ENCODE results near the gene WDR45B. TPM values are rescaled to one million over a fixed set of nuclear protein-coding genes. Genes with fewer than 3 reads are reported as not detected.
"Not testable (repeated sequence)": the region's sequence is repeated elsewhere in the genome, so short reads cannot be mapped to it uniquely, and the experiment has no call there.

WDR45B gene
- total RNA-seq, 2 donors from 2014 or later = 58.8 to 119 TPM

GRCh38 chr17:82656266-82656665 is 8.0 kb upstream of the WDR45B start:
- Histone ChIP-seq H3K27ac (no peak overlapping the region), H3K27me3 (no peaks in the 10 kb centered on the region), H3K9me3 (no peaks in the 10 kb centered on the region), H3K36me3 (no peaks in the 10 kb centered on the region), H3K9ac (ENCODE audit: low read depth in 2 of 2, low read length in 2 of 2) (peak overlapping the region in 1 of 2 donors; percentile 5), H3K4me1 (no peaks in the 10 kb centered on the region), H3K4me3 (no peak overlapping the region)
- TF ChIP-seq, protein P1, sequence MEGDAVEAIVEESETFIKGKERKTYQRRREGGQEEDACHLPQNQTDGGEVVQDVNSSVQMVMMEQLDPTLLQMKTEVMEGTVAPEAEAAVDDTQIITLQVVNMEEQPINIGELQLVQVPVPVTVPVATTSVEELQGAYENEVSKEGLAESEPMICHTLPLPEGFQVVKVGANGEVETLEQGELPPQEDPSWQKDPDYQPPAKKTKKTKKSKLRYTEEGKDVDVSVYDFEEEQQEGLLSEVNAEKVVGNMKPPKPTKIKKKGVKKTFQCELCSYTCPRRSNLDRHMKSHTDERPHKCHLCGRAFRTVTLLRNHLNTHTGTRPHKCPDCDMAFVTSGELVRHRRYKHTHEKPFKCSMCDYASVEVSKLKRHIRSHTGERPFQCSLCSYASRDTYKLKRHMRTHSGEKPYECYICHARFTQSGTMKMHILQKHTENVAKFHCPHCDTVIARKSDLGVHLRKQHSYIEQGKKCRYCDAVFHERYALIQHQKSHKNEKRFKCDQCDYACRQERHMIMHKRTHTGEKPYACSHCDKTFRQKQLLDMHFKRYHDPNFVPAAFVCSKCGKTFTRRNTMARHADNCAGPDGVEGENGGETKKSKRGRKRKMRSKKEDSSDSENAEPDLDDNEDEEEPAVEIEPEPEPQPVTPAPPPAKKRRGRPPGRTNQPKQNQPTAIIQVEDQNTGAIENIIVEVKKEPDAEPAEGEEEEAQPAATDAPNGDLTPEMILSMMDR (IDR thresholded peaks at IDR 0.05) = no peak
- intact Hi-C loops (cut with DNase I) = no loop called here
- DNase-seq = no peak

- DNase-seq = peak; percentile 80
- Histone ChIP-seq H3K4me3 (peak overlapping the region; percentile 0), H3K9me3 (no peaks in the 10 kb centered on the region), H3K27ac (peak overlapping the region; percentile 80), H3K9ac (ENCODE audit: low read depth in 2 of 2, low read length in 2 of 2) (peak overlapping the region; percentile 20 to 81), H3K36me3 (no peaks in the 10 kb centered on the region), H3K27me3 (no peaks in the 10 kb centered on the region), H3K4me1 (no peaks in the 10 kb centered on the region)
- intact Hi-C loops (cut with DNase I) = no loop called here
- TF ChIP-seq, protein P1 (IDR thresholded peaks at IDR 0.05) = no peak
Measured at GRCh38 chr17:82655523-82655922, 7.3 kb upstream of the WDR45B start.

DNA sequence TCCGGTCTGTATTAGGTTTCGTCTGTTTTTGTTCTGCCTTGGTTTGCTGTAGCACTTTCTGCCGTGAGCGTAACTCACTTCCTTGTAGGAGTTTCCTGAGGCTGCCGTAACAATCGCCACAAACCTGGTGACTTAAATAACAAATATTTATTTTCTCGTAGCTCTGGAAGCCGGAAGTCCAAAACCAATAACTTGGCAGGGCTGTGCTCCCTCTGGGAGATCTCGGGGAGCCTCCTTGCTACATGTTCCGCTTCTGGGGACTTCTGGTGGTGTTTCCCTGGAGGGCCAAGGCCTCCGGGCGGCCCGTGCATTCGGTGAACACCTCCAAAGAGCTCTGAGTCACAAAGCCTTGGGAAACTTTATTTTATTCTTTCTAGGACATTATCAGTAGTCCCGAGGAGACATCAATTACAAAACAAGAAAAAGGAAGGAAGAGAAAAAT is 6.8 kb upstream of the WDR45B start:
- Histone ChIP-seq H3K36me3 (no peaks in the 10 kb centered on the region), H3K4me1 (no peaks in the 10 kb centered on the region), H3K9me3 (no peaks in the 10 kb centered on the region), H3K9ac (ENCODE audit: low read depth in 2 of 2, low read length in 2 of 2) (peak overlapping the region in 1 of 2 donors; percentile 81), H3K27ac (peak overlapping the region; percentile 80), H3K4me3 (peak overlapping the region; percentile 0), H3K27me3 (no peaks in the 10 kb centered on the region)
- TF ChIP-seq, protein P1 (IDR thresholded peaks at IDR 0.05) = no peak
- intact Hi-C loops (cut with DNase I) = no loop called here
- DNase-seq = peak; percentile 66

DNA sequence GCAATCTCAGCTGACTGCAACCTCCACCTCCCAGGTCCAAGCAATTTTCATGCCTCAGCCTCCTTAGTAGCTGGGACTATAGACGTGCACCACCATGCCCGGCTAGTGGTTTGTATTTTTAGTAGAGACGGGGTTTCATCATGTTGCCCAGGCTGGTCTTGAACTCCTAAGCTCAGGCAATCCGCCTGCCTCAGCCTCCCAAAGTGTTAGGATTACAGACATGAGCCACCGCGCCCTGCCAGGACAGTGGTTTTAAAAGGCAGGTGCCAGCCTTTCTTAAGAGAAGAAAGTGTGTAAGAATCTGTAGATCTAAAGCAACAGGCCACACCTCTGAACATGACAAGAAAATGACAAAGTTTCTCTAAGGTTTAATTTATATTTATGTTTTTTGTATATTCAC is 6.4 kb upstream of the WDR45B start:
- H3K9me3 ChIP-seq; intact Hi-C loops (cut with DNase I); DNase-seq; H3K4me1 ChIP-seq; H3K36me3 ChIP-seq; H3K4me3 ChIP-seq; H3K27me3 ChIP-seq: not testable (repeated sequence)
- peak overlapping the region; percentile 80 for H3K27ac ChIP-seq
- H3K9ac ChIP-seq (ENCODE audit: low read depth in 2 of 2, low read length in 2 of 2) = peak overlapping the region in 1 of 2 donors; percentile 81

DNA sequence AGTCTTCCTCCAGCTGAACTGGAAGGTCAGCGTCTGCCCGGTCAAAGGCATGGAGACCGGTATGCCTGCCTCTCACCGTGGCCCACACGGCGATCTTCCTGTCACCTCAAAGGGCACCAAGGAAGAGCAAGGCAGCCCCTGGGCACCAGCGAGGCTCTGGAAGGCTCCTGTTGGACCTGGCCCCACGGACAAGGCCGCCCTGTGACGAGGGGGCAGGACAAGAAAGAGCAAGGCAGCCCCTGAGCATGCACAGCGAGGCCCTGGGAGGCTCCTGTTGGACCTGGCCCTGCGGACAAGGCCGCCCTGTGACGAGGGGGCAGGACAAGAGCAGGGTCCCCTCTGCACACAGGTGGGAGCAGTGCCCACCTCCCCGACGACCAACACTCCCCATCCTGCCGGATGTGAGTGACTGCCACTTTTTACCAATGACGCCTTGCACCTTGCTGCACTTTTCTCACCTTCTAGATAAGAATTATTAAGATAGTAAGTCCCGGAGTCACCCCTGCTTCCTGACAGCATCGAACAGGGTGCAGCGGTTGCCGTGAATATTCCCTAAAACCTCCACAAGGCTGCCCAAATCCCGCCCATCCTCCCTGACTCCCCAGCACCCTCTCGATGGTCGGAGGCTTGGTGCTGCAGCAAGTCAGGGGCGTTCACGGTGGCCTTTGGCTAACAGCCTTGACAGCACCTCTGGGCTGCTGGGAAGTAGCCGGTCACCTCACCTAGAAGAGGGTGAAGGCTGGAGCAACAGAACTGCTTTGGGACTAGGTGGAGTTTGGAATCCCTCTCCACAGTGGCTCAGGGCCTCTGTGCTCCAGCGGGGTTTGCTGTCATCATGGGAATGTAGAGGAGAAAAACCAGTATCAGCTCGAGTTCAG is 5.6 kb upstream of the WDR45B start:
- intact Hi-C loops (cut with DNase I) = no loop called here
- H3K27ac ChIP-seq = peak overlapping the region; percentile 80
- H3K4me3 ChIP-seq = no peak overlapping the region
- H3K9ac ChIP-seq (ENCODE audit: low read depth in 2 of 2, low read length in 2 of 2) = peak overlapping the region; percentile 20 to 81
- no peaks in the 10 kb centered on the region for H3K4me1 ChIP-seq
- DNase-seq = no peak
- H3K27me3 ChIP-seq = no peaks in the 10 kb centered on the region
- TF ChIP-seq, protein P1 (IDR thresholded peaks at IDR 0.05) = no peak
- no peaks in the 10 kb centered on the region for H3K9me3 ChIP-seq
- H3K36me3 ChIP-seq = no peaks in the 10 kb centered on the region

GRCh38 chr17:82650723-82651122 is 2.5 kb upstream of the WDR45B start:
- no peak overlapping the region for H3K4me3 ChIP-seq
- TF ChIP-seq, protein P1 (IDR thresholded peaks at IDR 0.05) = no peak
- intact Hi-C loops (cut with DNase I) = no loop called here
- H3K27me3 ChIP-seq = no peaks in the 10 kb centered on the region
- DNase-seq = no peak
- H3K9me3 ChIP-seq = no peaks in the 10 kb centered on the region
- no peak overlapping the region for H3K27ac ChIP-seq
- H3K4me1 ChIP-seq = peaks cover 6% of the 10 kb centered on the region
- H3K9ac ChIP-seq (ENCODE audit: low read depth in 2 of 2, low read length in 2 of 2) = no peak overlapping the region
- no peaks in the 10 kb centered on the region for H3K36me3 ChIP-seq
